GM18517 (cell line): ENCODE results near the gene ZBTB25.

Experiments
- ATAC-seq: cut with Tn5 transposase; IDR thresholded peaks from one replicate; pipeline ENCODE4 v1.9.1; 2021; ENCODE audit warnings: mild to moderate bottlenecking, moderate library complexity; ENCODE audit not compliant: unreplicated experiment

Gene ZBTB25

GRCh38 chr14:64488590-64489099, 15.0 kb downstream of the ZBTB25 start:
- no peak for ATAC-seq

- no peak for ATAC-seq
Observed at GRCh38 chr14:64478634-64479250, 24.9 kb downstream of the ZBTB25 start.

DNA sequence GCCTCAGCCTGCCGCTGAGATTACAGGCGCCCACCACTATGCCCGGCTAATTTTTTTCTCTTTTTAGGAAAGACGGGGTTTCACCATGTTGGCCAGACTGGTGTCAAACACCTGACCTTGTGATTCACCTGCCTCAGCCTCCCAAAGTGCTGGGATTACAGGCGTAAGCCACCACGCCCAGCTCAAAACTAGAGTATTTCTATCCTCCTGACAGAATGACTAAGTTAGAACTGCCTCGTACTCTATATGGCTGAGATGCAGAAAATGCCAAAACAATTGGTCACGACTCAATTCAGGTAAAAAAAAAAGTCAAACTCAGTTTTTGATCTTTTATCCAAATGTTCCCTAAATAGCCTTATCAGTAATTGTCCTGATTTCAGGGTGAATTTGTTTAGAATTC, 27.2 kb downstream of the ZBTB25 start:
- no peak for ATAC-seq

GRCh38 chr14:64475585-64476273, 27.9 kb downstream of the ZBTB25 start:
- no peak for ATAC-seq

DNA sequence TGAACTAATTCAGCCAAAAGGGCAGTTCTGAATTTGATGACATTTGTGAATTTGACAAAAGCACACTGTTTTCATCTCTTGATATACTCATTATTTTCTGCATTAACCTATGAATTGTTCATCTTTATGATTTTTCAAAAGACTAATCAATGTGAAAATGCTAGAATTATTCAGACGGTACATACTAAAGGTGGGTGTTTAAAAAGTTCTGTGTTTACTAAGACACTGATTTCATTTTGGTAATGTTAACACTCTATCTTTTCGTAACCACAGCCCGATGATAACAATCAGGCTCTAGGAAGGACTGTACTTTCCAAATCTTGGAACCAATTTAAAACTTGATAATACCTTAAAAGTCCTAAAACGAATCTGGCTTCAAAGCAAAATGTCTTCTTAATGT, 28.9 kb downstream of the ZBTB25 start:
- no peak for ATAC-seq

- ATAC-seq = no peak
Observed at GRCh38 chr14:64474041-64474440, 29.6 kb downstream of the ZBTB25 start.

GRCh38 chr14:64468451-64468850, 35.2 kb downstream of the ZBTB25 start:
- ATAC-seq = no peak

GRCh38 chr14:64467566-64467965, 36.1 kb downstream of the ZBTB25 start:
- no peak for ATAC-seq

DNA sequence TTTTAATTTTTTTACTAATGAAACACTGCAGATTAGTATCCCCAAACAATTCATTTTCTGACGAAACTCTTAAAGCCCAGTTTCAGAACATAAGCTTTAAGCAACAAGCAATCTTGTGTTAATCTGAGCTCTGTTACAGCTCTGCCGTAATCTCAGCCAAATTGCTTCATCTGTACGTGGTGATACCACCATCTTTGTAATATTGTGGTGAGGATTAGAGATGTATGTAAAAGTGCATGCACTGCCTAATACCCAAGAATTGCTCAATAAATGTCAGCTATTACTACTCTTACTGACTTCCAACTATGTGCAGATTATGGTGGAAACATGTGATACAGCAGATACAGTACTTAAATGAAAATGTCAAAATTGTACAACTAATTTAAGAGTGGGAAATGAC, 36.5 kb downstream of the ZBTB25 start:
- no peak for ATAC-seq

GRCh38 chr14:64465831-64466554, 37.6 kb downstream of the ZBTB25 start:
- ATAC-seq = no peak

DNA sequence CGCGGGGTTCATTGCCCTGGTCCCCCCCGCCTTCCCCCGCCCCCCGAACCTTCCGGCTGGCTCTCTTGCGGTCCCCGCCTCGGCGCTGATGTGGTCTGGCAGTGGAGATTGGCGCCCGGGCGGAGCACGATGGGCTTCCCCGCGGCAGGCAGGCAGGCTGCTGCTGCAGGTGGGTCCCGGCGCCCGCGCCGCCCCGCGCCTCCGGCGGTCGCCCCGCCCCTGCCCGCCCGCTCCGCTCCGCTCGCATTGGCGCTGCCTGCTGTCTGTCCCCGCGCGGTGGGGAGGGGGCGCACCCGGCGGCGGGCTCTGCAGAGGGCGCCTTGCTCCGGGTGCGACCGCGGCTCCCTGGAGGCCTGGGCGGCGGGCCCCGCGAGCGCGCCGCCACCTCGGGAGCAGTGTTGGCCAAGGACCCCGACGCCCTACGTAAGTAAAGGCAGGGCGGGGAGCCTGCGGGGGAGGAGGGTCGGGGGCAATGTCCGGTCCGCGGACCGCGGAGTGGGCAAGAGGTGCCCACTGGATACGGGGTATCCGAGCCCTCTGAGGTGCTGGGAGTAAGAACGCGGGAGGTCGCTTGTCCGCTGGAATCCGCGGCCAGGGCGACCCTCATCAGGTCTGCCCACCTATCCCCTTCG, 38.3 kb downstream of the ZBTB25 start, which contains the start of gene AKAP5:
TSS of gene AKAP5 (plus strand) at position 309 of the 632 bp plus-strand sequence. CDS start 2,896 bp downstream, outside the sequence.
- ATAC-seq = peak; percentile 63

DNA sequence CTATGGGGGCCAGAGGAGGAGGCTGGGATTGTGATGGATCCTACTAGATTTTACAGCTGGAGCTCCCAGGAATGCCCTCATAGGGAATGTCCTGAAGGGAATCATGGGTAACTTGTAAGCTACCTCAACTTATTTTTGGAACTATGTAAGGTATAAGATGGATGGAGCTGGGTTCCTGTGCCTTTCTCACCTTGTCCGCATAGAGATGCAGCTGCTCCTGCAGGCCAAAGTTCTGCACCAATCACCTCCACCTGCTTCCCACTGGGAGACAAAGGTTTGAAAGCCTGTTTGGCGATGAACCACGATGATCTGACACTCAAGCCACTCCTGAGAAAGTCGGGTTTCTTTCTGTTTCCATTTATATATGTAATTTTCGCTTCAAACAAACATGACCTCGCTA, 39.0 kb downstream of the ZBTB25 start:
- ATAC-seq = no peak

DNA sequence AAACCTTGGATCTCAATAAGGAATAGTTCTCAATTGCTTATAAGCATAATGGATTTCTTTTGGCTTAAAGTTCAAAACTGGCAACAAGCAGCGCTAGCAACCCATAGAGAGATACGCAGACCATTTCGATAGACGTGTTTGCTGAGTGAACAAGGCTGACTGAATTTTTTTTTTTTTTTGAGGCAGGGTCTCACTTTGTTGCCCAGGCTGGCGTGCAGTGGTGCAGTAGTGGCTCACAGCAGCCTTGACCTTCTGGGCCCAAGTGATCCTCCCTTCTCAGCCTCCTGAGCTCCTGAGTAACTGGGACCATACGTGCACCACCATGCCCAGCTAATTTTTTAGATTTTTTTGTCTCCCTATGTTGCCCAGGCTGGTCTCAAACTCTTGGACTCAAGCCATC, 39.8 kb downstream of the ZBTB25 start:
- ATAC-seq = no peak

GRCh38 chr14:64463195-64463594, 40.4 kb downstream of the ZBTB25 start:
- no peak for ATAC-seq

DNA sequence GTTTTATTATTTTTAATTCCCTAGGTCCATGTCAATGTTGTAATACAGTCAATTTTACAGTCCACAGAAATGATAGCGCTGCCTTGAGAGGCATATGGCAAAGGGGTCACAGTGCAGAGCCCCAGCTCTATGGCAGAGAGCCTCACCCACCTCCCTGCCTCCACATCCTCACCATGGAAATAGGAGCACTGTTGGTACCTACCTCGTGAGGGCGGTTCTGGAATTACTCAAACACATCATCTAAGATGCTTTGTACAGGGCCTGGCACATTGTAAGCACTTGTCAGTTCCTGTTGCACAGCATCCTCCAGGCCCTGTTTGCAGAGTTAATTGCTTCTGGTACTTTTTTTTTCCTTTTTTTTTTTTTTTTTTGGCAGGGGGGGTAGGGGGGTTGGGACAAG, 42.4 kb downstream of the ZBTB25 start:
- ATAC-seq = no peak

GRCh38 chr14:64459405-64460136, 44.1 kb downstream of the ZBTB25 start:
- no peak for ATAC-seq

- no peak for ATAC-seq
Observed at GRCh38 chr14:64454671-64455070, 49.0 kb downstream of the ZBTB25 start.

- ATAC-seq = no peak
Observed at GRCh38 chr14:64450255-64450654, 53.4 kb downstream of the ZBTB25 start.

DNA sequence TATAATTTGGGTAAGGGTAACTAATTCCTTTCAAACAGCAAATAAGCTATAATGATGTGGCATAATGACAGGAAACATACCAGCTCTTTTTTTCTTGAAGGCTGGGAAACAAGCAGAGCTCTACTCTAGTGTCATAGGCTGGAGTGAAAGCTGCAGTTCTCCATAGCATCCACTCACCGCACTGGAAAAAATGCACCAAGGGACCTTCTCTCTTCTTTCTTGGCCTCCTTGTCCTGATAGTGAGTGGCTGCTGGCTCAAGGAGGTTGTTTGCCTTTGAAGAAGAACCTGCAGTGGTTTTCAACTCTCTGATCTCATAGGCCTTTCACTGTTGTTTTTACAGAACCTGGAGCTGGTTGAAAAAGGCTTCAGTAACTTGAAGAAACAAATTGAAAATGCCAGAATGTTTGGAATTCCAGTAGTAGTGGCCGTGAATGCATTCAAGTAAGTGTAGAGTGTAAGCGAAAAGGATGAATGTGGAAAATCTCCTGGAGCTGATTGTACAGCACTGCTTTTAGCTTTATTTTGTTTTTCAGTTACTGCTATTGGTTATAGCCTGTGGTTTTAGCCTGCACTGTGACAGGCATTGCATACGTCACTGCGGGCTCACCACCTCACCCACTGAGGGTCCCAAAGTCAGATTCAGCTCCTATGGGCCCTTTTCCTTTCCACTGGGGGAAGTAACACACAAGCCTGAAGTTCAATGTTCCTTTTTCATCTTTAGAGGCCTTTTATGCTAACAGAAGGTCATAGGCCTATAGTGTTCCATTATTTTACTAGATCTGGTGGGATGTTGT, 55.6 kb downstream of the ZBTB25 start:
- ATAC-seq = no peak
